ENCODE measurements around the gene ADGRF4.

- TF ChIP-seq, protein P1, sequence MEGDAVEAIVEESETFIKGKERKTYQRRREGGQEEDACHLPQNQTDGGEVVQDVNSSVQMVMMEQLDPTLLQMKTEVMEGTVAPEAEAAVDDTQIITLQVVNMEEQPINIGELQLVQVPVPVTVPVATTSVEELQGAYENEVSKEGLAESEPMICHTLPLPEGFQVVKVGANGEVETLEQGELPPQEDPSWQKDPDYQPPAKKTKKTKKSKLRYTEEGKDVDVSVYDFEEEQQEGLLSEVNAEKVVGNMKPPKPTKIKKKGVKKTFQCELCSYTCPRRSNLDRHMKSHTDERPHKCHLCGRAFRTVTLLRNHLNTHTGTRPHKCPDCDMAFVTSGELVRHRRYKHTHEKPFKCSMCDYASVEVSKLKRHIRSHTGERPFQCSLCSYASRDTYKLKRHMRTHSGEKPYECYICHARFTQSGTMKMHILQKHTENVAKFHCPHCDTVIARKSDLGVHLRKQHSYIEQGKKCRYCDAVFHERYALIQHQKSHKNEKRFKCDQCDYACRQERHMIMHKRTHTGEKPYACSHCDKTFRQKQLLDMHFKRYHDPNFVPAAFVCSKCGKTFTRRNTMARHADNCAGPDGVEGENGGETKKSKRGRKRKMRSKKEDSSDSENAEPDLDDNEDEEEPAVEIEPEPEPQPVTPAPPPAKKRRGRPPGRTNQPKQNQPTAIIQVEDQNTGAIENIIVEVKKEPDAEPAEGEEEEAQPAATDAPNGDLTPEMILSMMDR (IDR thresholded peaks at IDR 0.05; ENCODE audit: poor library complexity, severe bottlenecking) = no peak
- TF ChIP-seq SMC3 (conservative IDR thresholded peaks at IDR 0.05; ENCODE audit: poor library complexity) (no peak), TAF1 (IDR thresholded peaks at IDR 0.05; ENCODE audit: low read depth) (no peak), EZH2 (IDR thresholded peaks at IDR 0.05; ENCODE audit: borderline replicate concordance, insufficient read depth, low read length, poor library complexity, severe bottlenecking) (no peak), MXI1 (conservative IDR thresholded peaks at IDR 0.05; ENCODE audit: poor library complexity, severe bottlenecking) (no peak), POLR2AphosphoS5 (IDR thresholded peaks at IDR 0.05) (no peak)
Measured at GRCh38 chr6:47709160-47709559, 10.8 kb downstream of the ADGRF4 start.
